Cortex of kidney (tissue), 1 donor: ENCODE data around the gene CDRT4.

Source experiments
- DNase-seq: peaks from one replicate; lab custom pipeline; 2025; lab: John Stamatoyannopoulos, UW

The CDRT4 gene

DNA sequence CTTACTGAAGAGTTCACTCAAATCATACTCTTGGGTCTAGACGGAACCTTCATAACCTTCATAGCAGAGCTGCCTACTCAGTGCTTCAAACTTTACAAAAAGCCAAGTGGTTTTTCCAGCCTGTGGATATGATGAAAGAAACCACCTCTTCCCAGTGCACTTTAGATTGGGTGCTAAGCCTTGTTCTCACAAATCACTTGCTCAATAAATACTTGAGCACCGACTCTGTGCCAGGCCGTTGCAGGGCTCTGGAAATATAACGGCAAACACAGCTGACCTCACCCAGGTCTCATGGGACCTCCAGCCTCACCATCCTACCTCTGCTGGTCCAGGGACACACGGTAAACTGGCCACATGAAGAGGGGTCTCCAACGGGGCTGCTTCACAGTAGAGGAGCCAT is 35.7 kb downstream of the CDRT4 start:
- no peak for DNase-seq

DNA sequence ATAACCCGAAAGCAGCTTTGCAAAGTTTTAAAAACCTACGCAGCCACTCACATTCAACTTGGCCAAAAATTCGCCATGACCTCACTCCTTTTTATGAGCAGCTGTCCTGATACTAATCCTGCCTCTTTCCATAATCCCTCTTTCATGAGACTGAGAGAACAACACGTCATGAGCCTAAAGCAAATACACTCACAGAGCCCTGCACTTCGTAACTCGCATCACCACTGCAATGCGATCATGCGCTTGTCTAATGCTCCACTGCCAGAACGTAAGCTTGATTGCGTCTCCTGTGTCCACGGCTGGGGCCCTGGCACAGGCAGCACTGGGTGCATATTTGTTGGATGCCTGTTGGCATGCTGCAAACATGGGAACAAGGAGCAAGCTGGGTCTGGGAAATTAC is 36.2 kb downstream of the CDRT4 start:
- DNase-seq = no peak

DNA sequence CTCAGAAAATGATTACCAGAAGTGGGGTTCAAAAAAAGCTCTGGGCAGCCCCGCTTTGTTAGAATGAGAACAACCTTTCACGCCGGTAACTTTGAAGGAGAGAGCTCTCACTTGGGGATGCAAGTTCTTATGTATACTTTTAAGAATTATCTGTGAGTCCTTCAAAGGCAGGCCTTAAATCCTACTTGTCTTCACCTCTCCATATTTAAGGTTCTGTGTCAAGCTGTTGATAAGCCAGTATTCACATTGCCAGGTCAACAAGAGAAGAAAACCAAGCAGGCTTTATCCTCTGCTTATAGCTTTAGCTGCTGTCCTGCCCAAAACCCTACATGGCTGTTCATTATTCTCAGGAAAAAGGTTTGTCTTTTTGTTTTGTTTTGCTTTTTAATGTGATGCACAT is 42.9 kb downstream of the CDRT4 start:
- DNase-seq = no peak

DNA sequence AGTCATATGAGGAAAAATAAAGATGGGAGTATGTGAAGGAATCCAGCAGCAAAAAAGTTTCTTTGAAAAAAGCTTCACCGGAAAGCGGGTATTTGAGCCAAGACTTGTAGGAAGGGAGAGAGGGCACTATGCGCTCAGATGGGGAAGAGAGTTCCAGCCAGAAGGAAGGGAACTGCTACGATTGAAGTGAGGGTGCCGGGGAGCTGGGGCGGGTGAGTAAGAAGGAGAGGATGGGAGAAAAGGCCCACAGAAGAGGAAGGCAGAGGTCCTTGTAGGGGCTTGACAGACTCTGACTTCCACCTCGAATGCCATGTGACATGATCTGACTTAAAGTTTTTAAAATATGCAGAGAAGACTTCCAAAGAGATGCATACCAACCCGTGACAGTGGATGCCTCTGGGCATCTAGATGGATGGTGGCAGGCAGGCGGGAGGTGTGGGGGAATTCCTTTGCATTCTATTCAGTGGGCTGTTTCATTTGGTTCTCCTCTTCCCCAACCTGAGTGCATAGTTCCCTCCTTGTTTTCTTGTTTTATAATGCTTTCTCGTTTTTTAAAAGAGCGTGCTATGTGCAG is 44.9 kb downstream of the CDRT4 start:
- no peak for DNase-seq

DNA sequence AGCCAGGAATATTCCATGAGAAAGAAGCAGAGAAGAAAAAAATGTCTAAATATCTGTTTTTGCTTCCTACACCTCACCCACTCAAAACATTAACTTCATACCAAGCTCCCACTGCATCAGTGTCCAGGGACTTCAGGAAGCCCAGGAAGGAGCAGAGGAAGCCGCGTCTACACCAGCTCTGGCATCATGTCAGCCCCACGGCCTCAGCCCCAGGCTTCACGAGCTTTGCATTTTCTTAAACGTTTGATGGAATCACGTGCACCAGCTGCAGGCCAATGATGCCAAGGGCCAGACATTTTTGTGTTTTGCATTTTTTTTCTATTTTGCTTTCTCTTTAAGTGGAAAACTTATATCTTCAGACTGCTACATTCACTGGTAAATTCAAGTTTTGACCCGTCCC is 48.6 kb downstream of the CDRT4 start:
- DNase-seq = no peak

DNA sequence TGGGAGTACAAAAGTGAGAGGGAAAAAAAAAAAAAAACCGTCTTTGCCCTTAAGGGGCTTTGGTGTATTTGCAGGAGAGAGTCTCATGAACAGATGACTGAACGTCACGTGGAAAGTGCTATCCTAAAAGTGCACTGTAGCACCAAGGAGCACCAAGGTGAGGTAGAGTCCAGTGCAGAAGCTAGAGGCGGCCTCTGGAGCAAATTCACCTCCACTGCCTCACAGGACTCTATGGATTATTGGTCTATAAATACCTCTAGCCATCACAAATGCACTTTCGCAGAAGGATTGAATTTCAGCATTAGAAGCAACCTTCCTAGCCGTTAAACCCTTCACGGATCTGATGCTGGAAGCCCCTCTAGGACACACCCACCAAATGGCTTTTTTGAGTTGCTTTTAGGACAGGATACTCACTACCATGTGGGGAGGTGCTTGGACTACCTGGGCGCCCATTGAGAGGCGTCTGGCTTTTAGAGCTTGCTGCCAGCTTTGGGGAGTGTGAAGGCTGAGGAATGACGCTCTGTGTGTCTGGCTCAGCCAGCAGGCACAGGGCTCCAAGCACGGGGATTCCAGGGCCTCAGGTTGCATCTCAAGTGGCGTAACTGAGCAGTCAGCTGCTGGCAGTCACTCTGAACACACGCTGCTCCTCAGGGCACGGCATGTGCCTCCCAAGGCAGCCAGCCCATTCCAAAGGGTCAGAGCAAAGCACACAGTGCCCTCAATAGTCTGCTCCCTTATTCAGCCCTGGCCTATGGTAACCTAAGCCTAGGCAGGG is 52.7 kb downstream of the CDRT4 start:
- DNase-seq = no peak

DNA sequence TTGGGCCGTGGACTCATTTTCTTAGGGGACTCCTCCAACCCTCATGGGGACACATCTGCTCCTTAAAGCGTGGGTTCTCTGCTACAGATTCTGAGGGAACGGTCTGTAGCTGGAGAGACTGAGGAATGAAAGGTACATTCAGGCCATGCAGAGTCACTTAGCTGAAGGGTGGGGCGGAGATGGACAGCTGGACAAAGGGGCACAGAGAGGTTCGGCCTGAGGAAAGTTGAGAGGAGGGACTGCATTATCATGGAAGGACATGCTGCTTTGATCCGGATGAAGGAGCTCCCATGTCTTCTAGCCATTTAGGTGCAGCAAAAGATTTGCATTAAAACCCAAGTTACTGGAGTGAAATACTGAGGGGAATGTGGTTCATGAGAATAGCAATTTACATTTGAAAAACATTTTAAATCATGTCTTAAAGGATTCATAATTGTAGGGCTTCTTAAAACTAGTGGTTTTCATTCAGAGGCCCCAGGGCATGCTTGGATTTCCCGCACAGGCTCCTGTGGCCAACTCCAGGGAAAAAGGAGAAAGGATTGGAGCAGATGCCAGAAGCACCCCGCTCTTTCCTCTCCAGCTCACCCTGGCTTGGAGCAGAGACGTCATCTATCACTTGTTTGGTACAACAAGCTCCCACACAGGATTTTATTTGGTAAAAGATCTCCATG is 54.2 kb downstream of the CDRT4 start:
- no peak for DNase-seq

DNA sequence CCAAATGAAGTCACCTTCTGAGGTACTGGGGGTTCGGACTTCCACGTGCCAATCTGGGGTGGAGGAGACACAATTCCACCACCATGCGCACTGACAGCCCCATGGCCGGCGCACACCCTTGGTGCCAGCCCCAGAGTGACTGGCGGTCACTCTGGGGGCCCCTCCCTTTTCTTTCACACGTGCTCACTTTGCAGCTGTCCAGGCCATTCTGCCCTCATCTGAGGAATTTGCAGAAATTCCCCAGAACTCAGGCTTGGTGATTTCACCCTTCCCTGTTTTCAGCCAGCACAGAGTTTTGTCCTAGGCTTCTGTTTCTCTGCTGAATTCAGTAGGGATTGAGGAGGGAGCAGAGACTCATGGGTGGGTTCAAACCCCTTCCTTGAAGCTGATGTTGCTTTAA is 54.8 kb downstream of the CDRT4 start:
- no peak for DNase-seq

DNA sequence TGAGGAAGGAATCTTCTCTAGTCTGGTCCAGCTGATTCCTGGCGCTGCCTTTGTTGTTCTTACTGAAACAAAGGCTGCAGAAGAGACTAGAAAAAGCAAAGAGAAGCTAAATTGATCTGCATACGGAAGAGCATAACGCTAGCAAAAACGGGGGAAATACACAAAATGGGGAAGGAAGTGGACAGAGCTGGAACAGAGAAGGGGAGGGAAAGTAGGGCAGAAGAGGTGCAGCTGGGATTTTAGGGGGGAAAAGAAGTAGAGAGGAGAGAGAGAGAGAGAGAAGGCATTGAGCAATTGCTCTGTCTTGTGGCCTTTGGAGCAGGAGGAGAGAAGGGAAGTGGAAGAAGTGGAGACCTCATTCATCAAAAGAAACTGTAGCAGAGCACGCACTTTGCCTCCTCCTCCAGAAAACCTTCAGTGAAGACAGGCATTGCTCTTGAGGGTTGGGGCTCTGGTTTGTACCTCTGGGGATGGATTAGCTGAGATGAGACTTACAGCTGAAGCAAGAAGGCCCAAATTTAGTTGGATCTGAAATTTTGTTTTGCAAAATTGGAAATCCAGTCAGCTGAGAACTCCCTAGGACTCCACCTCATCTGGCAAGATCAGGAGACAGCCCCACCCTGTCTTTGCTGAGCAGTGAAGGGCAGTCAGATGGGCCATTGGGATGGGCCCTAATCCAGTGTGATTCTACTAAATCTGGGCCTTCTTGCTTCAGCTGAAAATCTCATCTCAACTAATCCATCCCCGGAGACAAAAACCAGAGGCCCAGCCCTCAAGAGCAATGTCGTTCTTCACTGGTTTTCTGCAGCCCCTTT is 55.8 kb downstream of the CDRT4 start:
- no peak for DNase-seq

DNA sequence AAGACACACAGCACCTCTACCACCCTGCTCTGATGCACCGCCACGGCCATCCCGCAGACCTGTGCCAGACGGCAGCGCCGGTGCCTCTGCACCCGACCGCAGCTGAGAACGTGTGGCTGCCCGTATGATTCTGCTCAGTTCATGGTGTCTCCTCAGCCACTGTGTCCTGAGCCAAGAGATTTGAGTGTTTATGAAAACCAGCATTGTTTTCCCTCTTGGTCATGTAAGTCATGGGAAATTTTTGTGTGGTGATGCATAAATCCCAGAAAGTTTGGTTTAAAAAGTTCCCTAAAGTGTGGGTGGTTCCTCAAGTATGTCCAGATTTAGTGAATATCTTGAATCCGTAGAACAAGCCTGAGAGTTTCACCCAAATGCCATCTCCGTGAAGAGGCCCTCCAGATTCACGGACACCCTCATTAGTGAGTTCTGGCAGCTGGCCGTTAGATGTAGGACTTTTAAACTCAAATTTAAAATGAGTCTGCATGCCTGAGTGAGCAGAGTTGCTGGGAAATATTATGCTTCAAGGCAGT is 57.6 kb downstream of the CDRT4 start:
- DNase-seq = no peak

DNA sequence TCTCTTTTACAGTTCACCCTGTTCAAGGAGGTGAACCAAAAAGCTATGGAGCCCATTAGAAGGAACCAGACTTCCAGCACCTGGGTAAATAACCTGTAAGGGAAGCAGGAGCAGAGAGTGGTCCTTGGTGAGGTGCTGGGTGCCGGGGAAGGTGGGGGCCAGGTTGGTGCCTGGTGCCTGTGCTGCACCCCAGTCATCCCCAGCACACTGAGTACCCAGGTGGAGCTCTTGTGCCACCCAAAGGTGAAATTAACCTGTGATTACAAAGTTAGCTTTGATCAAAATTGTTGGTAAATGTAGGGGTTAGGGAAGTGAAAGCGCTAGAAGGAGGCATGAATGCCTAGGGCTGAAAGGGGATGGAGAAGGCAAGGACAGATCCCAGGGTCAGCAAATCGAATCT is 58.6 kb downstream of the CDRT4 start:
- no peak for DNase-seq

DNA sequence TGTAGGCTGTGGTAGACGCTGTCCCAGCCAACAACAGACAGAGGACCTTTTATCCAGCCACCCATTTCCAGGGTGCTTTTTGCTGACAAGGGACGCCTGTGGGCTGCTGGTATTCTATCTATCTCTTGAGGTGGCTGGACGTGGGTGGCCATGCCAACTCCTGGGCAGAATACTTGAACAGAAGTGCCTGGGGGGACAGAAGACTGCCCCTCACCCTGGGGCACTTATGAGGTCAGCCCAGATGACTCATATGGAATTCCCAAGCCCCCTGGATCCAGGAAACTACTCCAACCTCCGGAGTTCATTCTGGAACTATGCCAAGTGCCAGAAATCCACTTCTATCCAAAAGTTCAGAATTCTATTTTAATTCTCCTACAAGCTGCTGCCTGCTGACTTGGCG is 61.3 kb downstream of the CDRT4 start:
- DNase-seq = no peak

DNA sequence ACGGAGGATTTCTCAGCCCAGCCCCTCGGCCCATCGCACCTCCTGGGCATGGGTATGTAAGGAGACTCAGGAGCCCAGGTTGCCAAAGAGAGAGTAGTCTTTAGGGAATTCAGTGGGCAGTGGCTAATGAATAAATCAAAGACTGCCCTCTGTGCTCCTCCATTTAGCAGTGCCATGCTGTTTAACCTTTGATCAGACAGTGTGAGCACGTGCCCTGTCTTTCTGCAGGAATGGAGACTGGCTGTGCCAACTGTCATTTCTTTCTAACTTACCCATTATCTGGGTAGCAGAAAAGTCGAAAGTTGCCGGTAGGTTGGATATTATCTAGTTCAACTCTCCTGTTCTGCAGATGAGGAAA is 62.4 kb downstream of the CDRT4 start:
- DNase-seq = no peak

DNA sequence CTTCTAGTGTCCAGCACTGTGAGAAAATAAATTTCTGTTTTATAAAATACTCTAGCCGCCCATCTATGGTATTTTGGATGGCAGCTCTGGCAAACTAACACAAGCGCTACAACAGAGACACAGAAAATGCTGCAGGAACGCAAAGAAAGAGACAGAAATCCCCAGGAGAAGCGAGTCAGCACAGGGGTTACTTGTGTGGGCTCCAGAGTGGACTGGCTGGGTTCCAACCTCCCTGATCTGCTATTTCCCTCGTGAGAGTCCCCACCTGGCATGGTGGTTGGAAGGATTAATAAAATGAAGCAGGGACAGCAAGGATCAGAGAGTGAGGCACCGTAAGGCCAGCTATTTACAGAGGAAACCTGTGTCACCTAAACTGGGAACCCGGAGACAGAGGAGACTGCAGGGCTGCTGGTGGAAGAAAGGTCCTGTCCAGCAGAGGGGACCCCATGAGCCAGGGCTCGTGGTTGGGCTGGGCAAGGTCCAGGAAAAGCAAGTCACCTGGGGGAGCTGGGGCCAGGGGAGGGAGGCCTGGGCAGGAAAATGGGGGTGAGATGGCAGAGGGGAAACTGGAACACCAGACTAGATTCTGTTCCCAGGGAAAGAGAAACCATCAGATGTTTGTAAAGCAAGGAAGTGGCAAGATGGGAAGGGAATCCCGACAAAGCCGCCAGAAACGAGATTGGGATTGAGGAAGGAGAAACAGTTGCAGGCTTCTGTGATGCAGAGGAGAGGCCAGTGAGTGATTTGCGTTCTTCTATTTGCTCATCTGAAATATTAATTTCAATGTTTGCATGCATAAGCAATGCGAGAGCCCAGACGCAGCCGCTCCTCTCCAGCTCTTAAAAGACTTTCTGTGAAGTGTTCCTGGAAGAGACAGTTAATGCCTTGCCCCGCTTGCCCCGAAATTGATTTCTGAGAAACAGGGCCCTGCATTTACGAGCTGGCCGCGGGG is 63.0 kb downstream of the CDRT4 start:
- no peak for DNase-seq

DNA sequence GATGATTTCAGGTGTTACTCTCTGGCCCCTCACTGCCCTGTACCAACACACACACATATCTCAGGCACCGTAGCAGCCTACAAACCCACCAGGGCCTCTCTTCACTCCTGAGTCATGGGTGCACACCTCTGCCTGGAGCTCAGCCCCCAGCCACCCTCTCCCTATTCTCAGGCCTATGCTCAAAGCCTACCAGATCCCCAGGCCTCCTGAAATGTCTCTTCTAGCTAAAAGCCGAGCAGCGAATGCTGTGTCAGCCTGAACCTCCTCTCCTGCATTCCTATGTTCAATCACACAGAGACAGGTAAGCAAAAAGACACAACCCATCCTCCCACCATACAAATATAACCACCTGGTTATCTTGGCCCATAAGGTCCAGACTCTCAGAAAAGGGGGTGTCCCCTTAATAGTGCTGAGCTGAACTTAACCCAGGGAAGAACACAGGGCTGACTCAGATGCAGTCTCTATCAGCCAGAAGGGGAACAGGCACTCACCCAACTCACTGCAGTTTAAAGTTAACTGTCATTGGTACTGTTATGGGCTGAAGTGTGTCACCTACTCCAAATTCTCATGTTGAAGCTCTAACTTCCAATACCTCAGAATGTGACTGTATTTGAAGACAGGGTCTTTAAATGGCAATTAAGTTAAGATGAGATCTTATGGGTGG is 64.0 kb downstream of the CDRT4 start:
- no peak for DNase-seq

DNA sequence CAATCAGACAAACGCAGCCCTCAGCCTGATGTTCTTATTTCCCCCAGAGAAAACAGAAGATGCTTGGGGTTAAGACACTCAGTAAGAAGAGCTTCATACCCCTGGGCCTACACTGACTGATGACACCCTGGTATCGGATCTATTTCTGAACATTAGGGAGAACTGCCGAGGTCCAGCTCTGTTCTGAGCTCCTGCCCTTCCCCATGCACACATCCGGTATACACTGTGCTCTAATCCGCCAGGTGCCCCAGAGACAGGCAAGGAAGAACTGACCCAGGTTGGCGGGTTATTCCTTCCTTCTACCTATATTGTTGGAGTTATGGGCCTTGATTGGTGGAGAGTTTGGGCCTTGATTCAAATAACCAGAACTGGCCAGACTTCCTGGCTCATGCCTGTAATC is 68.0 kb downstream of the CDRT4 start:
- DNase-seq = no peak

DNA sequence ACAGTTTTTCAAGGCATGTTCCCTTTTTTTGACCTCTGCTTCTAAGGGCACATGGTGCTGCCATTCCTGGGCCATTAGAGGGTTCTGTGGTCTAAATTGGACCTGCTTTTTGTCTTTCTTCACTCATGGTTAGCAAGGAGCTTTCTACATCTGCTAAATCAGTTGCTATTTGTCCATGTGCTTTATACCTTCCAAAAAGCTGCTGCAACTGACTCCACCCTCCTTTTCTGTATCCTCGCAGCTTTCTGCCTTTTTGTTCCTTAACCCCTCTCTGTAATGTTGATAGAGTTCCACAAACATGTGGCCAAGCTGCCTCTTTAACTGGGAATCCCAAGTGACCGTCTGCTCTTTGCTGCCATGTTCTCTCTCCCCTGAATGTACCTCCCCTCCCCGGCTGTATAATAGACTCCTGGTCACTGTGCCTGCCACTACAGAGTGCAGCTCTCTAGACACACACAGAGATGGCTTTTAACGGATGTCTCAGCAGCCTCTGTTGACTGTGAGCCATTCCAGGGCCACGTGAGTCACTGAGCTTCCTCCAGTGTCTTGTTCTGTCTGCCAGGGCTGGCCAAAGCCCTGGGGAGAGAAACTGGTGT is 68.6 kb downstream of the CDRT4 start:
- DNase-seq = no peak

DNA sequence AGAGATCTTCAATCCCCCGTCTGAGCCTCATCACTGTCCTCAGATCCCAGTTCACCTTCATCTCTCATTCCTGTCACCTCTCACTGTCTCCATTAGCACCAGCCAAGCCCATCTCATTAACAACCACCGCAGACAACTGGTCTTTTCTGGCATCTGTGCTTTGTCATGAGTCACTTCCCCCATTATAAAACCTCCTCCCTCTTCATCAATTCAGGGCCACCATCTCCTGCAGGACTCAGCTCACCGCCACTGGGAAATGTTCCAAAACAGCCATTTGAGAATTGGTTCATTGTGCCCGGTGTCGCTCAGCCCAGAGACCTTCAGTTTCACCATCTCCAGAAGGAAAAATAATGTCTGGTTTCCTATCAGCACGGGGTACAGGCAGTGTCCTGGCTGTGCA is 69.1 kb downstream of the CDRT4 start:
- no peak for DNase-seq

DNA sequence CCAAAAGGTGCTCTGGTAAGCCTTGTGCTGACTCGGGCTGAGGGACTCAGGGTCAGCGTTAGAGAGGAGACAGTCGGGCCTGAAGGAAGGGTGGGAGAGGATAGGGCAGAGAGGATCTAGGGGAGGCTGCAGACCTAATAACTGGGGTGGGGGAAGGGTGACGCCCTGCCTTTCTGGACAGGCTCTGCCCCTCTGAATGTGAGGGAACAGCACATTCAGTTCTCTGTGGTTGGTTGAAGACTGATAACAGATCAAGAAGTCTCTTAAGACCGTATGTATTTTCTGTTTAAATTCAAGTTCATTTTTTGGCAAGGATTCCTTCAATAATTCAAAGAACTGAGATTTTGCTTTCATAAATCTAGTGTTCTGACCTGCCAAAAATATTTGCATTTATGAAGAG is 69.8 kb downstream of the CDRT4 start:
- no peak for DNase-seq

DNA sequence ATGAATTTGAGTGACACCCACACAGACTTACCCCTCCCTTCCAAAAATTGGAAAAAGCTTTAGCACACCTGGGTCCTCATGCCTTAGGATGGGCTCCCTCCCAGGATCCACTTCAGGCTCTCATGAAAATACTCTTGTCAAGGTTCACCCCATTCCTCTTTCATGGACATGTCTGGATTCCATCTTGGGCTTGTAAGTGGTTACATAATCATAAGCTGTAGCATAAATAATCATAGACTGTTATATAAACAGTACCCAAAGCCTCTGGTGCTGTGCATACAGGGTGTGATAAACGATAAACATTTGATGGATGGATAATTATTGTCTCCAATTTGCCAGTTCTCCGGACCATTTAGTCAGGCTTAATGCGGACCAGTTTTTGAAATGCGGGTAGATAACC is 72.3 kb downstream of the CDRT4 start:
- no peak for DNase-seq
